HG02623 (cell line): ENCODE data around the gene GATA1.
"Not testable (repeated sequence)": the region's sequence is repeated elsewhere in the genome, so short reads cannot be mapped to it uniquely, and the experiment has no call there.

Experiments
- ATAC-seq: cut with Tn5 transposase; IDR thresholded peaks from one replicate; pipeline ENCODE4 v1.9.1; 2021; ENCODE audit warnings: moderate library complexity; ENCODE audit not compliant: unreplicated experiment

GATA1 gene

DNA sequence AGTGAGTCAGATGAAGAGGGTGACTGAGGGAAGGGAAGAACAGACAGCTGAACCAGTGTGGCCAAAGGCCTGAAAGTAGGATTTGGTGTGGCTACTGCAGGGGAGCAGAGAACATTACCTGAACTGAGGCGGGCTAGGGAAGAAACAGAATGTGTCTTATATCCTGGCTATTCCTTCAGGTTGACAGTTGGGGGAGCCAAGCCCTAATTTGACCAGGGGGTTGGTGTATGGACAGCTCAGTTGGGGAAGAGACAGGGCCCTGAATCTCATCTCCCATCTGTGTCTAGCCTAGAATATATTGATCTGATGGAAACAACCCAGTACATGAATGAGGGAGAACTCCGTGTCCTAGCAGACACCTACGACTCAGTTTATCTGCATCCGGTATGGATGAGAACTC is 19.7 kb downstream of the GATA1 start:
- no peak for ATAC-seq

- no peak for ATAC-seq
Observed at GRCh38 chrX:48813644-48814043, 27.3 kb downstream of the GATA1 start.

- no peak for ATAC-seq
Observed at GRCh38 chrX:48814722-48815121, 28.3 kb downstream of the GATA1 start.

DNA sequence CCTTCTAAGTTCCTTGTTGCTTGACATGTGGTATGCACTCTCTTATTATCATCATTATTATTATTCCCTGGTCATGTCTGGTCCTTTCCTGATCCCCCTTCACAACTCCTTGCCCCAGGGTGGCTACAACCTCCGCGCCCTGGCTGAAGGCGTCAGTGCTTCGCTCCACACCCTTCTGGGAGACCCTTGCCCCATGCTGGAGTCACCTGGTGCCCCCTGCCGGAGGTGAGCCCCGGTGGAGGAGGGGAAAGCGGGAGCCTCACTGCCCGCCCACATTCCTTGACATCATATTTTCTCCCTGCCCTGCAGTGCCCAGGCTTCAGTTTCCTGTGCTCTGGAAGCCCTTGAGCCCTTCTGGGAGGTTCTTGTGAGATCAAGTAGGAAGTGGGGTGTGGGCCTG is 28.9 kb downstream of the GATA1 start:
- ATAC-seq: no peak

DNA sequence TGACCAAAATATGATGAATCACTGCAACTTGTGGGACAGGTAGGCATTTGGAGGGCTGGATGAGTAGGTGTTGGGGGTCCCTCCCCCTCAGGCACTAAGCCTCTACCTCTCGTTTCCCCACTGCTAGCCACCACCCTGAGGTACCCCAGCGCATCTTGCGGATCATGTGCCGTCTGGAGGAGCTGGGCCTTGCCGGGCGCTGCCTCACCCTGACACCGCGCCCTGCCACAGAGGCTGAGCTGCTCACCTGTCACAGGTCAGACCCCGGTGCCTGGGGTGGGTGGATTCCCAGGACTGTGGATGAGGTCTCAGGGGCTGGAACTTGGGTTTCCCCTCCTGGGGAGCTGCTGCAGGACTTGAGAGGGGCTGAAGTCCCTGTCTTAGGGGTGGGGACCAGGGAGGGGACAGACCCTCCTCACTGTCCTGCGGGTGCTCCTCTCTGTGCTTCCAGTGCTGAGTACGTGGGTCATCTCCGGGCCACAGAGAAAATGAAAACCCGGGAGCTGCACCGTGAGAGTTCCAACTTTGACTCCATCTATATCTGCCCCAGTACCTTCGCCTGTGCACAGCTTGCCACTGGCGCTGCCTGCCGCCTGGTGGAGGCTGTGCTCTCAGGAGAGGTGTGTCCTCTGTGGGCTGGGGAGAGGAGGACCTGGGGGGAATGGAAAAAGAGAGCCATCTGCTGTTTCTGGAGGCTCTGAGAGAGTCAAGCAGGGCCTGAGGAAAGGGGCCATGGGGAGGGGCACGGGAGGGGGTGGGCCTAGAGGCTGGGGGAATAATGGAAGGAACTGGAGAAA is 29.8 kb downstream of the GATA1 start:
- no peak for ATAC-seq

DNA sequence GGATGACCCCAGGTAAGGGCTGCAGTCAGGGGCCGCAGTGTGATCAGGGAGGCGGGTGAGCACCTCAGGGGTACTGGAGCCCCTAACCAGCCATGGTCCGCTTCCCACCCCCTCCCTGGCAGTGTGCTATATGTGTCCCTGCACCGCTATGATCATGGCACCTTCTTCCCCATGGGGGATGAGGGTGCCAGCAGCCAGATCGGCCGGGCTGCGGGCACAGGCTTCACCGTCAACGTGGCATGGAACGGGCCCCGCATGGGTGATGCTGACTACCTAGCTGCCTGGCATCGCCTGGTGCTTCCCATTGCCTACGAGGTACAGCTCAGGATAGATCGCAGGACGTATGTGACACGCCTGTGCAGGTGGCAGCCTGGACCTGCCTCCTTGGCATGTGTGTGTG is 31.7 kb downstream of the GATA1 start:
- no peak for ATAC-seq

DNA sequence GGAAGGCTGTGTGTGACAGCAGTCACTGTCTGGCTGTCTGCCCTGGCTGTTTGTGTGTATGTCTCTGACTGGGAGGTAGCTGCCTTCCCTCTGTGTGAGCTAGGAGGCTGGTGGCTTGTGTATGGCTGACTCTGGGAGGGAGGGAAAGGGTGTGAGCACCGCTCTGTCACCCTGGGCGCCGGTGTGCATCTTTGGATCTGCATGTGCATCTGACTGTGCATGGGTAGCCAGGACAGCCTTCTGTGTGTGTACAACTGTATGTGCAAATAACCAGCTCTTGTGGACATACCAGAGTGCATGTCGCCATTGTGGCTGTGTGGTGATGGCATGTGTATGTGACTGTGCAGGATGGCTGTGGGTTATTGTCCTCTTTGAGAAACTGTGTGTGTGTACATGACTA is 32.5 kb downstream of the GATA1 start:
- no peak for ATAC-seq

DNA sequence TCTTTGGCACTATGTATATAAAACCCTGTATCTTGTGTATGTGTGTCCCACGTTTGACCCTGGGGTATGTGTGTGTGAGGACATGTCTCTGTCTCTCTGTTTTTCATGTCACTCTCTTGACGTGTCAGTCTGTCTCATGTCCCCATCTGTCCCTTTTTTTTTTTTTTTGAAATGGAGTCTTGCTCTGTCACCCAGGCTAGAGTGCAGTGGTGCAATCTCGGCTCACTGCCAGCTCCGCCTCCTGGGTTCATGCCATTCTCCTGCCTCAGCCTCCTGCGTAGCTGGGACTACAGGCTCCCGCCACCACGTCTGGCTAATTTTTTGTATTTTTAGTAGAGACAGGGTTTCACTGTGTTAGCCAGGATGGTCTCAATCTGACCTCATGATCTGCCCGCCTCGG is 33.0 kb downstream of the GATA1 start:
- ATAC-seq: not testable (repeated sequence)

- no peak for ATAC-seq
Observed at GRCh38 chrX:48823053-48823452, 36.7 kb downstream of the GATA1 start.

- no peak for ATAC-seq
Observed at GRCh38 chrX:48824066-48824465, 37.7 kb downstream of the GATA1 start.

DNA sequence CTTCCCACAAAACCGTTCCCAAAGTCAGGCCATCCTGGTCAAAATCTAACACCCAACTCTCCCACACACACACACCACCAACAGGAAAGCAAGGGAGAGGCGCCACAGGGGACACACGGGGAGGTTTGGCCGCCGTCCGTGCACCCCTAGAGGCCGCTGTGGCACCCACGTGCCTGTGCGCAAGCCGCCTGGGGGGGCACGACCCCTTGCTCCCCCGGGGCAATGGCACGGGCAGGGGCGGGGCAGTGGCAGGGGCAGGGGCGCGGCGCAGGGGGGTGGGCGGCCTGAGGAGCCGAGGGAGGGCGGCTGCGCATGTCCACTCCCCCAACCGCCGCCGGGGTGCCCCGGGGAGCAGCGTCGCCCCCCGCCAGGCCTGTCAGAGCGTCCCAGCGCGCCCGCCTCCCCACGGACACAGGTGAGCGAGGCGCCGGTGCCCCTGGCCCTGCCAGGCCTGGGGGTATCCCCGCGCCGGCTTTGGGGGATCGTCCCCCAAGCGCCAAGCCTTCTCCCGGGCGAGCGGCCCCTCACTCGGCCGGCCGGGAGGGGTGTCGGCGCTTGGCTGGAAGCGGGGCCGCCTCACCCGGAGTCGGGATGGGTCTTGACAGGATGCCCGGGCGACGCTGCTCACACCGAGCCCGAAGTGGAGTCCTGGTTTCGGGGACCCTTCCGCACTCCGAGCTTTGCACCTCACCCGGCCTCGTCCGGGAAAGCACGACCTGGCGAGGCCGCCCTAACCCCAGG is 39.9 kb downstream of the GATA1 start, which contains the start of gene ERAS:
TSS of gene ERAS (plus strand) at position 379 of the 741 bp plus-strand sequence. CDS start 2,611 bp downstream, outside the sequence.
- no peak for ATAC-seq

DNA sequence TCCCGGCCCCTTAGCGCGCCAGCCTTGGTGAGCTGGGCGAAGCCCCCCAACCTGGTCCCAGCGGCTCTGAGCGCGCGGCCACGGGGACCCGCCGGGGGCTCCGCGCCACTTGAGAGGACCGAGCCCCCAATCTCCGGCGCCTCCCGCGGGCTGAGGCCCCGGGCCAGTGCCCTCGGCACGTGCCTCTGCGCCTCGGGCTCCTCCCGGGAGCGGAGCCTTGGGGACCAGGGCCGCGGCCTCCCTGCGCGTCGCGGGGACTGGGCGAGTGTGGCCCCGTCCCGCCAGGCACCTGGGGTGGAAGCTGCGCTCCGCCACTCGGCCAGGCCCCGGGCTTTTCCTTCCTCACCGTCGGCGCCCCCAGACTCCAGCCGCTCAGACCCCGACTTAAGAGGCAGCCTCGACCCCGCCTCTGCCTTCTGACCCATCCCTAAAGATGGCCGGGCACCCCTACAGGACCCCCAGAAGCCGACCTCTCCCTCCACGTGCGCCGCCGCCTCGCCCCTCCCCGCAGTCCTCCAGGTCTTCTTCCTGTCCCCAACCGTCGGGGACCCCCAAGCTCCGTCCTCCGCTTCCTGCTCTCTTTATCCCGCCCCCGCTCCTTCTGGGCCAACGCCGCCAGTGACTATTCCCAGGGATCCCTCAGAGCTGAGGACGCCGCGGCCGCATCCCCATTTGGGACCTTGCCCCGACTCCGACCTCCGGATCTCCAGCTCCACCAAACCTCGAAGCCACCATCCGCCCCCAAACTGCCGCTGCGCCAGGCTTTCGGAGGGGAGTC is 40.7 kb downstream of the GATA1 start:
- ATAC-seq: no peak

DNA sequence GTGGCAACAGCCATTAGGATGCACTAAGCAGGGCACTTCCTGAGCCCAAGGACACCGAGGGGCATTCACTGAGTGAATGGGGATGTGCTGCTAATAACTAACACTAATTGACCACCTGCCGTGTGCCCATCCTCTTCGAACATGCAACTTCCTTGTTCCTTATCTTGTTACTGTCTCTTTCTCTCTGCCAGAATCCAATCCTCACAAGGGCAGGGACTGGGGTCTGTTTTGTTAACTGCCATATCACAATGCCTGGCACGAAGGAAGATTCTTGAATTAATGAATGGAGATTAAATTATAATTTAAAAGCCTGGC is 41.2 kb downstream of the GATA1 start:
- no peak for ATAC-seq

- ATAC-seq: no peak
Observed at GRCh38 chrX:48829016-48829735, 42.8 kb downstream of the GATA1 start.

GRCh38 chrX:48831136-48831908 is 44.9 kb downstream of the GATA1 start:
- ATAC-seq: no peak

GRCh38 chrX:48831909-48832291 is 45.5 kb downstream of the GATA1 start:
- ATAC-seq: no peak

GRCh38 chrX:48833542-48834138 is 47.2 kb downstream of the GATA1 start:
- no peak for ATAC-seq

DNA sequence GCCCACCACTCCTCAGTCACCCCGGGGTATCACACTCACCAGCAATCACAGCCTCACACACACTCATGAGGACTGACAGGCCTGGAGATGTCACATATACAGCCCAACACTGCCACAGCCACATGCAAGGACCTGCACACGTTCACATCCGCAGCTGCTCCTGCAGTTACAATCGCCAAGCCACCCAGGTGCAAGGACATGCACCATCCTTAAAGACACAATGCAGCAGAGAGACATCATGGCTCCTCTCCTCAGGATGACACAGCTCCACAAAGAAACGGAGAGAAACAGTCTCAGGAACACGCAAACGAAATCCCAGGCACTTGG is 48.0 kb downstream of the GATA1 start:
- no peak for ATAC-seq

GRCh38 chrX:48835524-48836329 is 49.3 kb downstream of the GATA1 start, which contains the start of gene PCSK1N:
PCSK1N (minus strand) TSS chrX:48835610; CDS start chrX:48835532, 78 bp downstream.
- ATAC-seq: no peak
